ENCODE results near the gene SMAD2. TPM values are rescaled to one million over a fixed set of nuclear protein-coding genes. Genes with fewer than 3 reads are reported as not detected.

SMAD2 gene
- total and polyA plus RNA-seq, 2 experiments from 2014 or later = 30.9 to 90.7 TPM

DNA sequence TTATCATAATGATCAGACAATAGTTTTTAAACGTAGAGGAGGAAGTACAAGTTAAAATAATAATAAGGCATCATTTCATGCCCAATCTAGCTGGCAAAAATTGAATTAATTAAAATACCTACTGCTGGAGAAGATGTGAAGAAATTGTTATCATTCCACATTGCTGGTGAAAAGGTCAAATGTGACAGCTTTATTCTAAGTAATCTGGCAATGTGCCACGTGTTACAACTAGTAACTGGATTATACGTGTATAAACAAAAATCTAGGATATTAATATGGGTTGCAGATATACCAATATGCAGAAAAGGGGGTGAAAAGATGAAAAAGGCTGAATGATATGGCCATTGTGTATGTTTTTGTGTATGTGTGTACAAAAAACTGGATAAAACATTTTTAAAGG is 32.4 kb downstream of the SMAD2 start:
- no peaks in the 10 kb centered on the region for H3K27me3 ChIP-seq (ENCODE audit: insufficient read depth)
- H3F3A ChIP-seq (replicated peaks; ENCODE audit: low read depth) = no peaks in the 10 kb centered on the region
- H4K20me1 ChIP-seq (replicated peaks; ENCODE audit: insufficient read depth) = peaks cover 20% of the 10 kb centered on the region
- ATAC-seq = no peak
- no peak overlapping the region for H3K4me3 ChIP-seq
- peaks cover 3% of the 10 kb centered on the region for H3K27me3 Mint-ChIP-seq (ENCODE audit: insufficient read depth, low read depth, poor library complexity)
- H3K36me3 ChIP-seq (ENCODE audit: insufficient read depth) = no peaks in the 10 kb centered on the region; the same call in 1 of the 2 replicates
- peaks cover 85% of the 10 kb centered on the region for H3K4me1 Mint-ChIP-seq
- H3K4me1 ChIP-seq (ENCODE audit: insufficient read depth) = peaks cover 76% of the 10 kb centered on the region
- H2AFZ ChIP-seq = no peak overlapping the region
- H3K36me3 Mint-ChIP-seq (ENCODE audit: low read depth) = peaks cover 12% of the 10 kb centered on the region
- H3K9me3 Mint-ChIP-seq = no peaks in the 10 kb centered on the region
- peaks cover 100% of the 10 kb centered on the region for H3K79me2 ChIP-seq (replicated peaks; ENCODE audit: insufficient read depth)
- peak overlapping the region; percentile 64 for H3K4me2 ChIP-seq
- DNase-seq (ENCODE audit: low spot score) = no peak
- no peak overlapping the region for H3K27ac Mint-ChIP-seq
- TF ChIP-seq EZH2 (IDR thresholded peaks at IDR 0.05; ENCODE audit: low read depth, unreplicated experiment) (no peak), CREB1 (CRISPR knock-in tag; IDR thresholded peaks at IDR 0.05; ENCODE audit: low read depth) (no peak), REST (IDR thresholded peaks at IDR 0.05; ENCODE audit: unreplicated experiment) (no peak), ZNF114 (CRISPR knock-in tag; IDR thresholded peaks at IDR 0.05) (no peak), ZNF331 (CRISPR knock-in tag; IDR thresholded peaks at IDR 0.05; ENCODE audit: low read depth) (no peak), STAT1 (IDR thresholded peaks at IDR 0.05; ENCODE audit: unreplicated experiment) (no peak), JUNB (IDR thresholded peaks at IDR 0.05; ENCODE audit: unreplicated experiment) (no peak), NANOG (IDR thresholded peaks at IDR 0.05; ENCODE audit: borderline replicate concordance) (no peak), EZH2phosphoT487 (IDR thresholded peaks at IDR 0.05; ENCODE audit: unreplicated experiment) (no peak), POLR2AphosphoS5 (IDR thresholded peaks at IDR 0.05; ENCODE audit: low read depth) (no peak)
- TF ChIP-seq, protein P1, sequence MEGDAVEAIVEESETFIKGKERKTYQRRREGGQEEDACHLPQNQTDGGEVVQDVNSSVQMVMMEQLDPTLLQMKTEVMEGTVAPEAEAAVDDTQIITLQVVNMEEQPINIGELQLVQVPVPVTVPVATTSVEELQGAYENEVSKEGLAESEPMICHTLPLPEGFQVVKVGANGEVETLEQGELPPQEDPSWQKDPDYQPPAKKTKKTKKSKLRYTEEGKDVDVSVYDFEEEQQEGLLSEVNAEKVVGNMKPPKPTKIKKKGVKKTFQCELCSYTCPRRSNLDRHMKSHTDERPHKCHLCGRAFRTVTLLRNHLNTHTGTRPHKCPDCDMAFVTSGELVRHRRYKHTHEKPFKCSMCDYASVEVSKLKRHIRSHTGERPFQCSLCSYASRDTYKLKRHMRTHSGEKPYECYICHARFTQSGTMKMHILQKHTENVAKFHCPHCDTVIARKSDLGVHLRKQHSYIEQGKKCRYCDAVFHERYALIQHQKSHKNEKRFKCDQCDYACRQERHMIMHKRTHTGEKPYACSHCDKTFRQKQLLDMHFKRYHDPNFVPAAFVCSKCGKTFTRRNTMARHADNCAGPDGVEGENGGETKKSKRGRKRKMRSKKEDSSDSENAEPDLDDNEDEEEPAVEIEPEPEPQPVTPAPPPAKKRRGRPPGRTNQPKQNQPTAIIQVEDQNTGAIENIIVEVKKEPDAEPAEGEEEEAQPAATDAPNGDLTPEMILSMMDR (conservative IDR thresholded peaks at IDR 0.05; ENCODE audit: low read depth in 2 of 2) = no peak
- TF ChIP-seq, protein P2, sequence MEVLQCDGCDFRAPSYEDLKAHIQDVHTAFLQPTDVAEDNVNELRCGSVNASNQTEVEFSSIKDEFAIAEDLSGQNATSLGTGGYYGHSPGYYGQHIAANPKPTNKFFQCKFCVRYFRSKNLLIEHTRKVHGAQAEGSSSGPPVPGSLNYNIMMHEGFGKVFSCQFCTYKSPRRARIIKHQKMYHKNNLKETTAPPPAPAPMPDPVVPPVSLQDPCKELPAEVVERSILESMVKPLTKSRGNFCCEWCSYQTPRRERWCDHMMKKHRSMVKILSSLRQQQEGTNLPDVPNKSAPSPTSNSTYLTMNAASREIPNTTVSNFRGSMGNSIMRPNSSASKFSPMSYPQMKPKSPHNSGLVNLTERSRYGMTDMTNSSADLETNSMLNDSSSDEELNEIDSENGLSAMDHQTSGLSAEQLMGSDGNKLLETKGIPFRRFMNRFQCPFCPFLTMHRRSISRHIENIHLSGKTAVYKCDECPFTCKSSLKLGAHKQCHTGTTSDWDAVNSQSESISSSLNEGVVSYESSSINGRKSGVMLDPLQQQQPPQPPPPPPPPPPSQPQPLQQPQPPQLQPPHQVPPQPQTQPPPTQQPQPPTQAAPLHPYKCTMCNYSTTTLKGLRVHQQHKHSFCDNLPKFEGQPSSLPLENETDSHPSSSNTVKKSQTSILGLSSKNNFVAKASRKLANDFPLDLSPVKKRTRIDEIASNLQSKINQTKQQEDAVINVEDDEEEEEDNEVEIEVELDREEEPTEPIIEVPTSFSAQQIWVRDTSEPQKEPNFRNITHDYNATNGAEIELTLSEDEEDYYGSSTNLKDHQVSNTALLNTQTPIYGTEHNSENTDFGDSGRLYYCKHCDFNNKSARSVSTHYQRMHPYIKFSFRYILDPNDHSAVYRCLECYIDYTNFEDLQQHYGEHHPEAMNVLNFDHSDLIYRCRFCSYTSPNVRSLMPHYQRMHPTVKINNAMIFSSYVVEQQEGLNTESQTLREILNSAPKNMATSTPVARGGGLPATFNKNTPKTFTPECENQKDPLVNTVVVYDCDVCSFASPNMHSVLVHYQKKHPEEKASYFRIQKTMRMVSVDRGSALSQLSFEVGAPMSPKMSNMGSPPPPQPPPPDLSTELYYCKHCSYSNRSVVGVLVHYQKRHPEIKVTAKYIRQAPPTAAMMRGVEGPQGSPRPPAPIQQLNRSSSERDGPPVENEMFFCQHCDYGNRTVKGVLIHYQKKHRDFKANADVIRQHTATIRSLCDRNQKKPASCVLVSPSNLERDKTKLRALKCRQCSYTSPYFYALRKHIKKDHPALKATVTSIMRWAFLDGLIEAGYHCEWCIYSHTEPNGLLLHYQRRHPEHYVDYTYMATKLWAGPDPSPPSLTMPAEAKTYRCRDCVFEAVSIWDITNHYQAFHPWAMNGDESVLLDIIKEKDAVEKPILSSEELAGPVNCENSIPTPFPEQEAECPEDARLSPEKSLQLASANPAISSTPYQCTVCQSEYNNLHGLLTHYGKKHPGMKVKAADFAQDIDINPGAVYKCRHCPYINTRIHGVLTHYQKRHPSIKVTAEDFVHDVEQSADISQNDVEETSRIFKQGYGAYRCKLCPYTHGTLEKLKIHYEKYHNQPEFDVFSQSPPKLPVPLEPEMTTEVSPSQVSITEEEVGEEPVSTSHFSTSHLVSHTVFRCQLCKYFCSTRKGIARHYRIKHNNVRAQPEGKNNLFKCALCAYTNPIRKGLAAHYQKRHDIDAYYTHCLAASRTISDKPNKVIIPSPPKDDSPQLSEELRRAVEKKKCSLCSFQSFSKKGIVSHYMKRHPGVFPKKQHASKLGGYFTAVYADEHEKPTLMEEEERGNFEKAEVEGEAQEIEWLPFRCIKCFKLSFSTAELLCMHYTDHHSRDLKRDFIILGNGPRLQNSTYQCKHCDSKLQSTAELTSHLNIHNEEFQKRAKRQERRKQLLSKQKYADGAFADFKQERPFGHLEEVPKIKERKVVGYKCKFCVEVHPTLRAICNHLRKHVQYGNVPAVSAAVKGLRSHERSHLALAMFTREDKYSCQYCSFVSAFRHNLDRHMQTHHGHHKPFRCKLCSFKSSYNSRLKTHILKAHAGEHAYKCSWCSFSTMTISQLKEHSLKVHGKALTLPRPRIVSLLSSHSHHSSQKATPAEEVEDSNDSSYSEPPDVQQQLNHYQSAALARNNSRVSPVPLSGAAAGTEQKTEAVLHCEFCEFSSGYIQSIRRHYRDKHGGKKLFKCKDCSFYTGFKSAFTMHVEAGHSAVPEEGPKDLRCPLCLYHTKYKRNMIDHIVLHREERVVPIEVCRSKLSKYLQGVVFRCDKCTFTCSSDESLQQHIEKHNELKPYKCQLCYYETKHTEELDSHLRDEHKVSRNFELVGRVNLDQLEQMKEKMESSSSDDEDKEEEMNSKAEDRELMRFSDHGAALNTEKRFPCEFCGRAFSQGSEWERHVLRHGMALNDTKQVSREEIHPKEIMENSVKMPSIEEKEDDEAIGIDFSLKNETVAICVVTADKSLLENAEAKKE (CRISPR knock-in tag; IDR thresholded peaks at IDR 0.05) = no peak
- TF ChIP-seq, protein P3, sequence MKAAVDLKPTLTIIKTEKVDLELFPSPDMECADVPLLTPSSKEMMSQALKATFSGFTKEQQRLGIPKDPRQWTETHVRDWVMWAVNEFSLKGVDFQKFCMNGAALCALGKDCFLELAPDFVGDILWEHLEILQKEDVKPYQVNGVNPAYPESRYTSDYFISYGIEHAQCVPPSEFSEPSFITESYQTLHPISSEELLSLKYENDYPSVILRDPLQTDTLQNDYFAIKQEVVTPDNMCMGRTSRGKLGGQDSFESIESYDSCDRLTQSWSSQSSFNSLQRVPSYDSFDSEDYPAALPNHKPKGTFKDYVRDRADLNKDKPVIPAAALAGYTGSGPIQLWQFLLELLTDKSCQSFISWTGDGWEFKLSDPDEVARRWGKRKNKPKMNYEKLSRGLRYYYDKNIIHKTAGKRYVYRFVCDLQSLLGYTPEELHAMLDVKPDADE (IDR thresholded peaks at IDR 0.05) = no peak
- H3K27ac ChIP-seq (ENCODE audit: low read depth) = peak overlapping the region; percentile 52; the same call in 1 of the 2 replicates
- no peak overlapping the region; the same call in 2 of the 3 replicates for H3K4me3 Mint-ChIP-seq
- H3K9me2 ChIP-seq (ENCODE audit: insufficient read depth) = no peaks in the 10 kb centered on the region

All from GM23338 (cell line).